Astrocyte (in vitro differentiated cells and primary cell): Measurements from ENCODE around the gene RTN4RL2. TPM values are rescaled to one million over a fixed set of nuclear protein-coding genes. Genes with fewer than 3 reads are reported as not detected.

Source experiments
- DNase-seq: peaks from one replicate; pipeline ENCODE4 v3.0.0-alpha.2; 2010; ENCODE audit warnings: low read depth
- FAIRE-seq: peaks from 2 replicates; lab custom pipeline; 2011; peaks lifted over from hg19 to GRCh38; lab: Jason Lieb, UNC
- H2AFZ ChIP-seq: 2 replicates; pipeline ENCODE4 v1.6.0; 2012; ENCODE audit warnings: low read depth, low read length, inconsistent platforms
- H3K27ac ChIP-seq: 2 replicates; pipeline ENCODE4 v1.5.1; 2011; ENCODE audit warnings: low read depth, low read length, inconsistent platforms
- H3K27me3 ChIP-seq: 2 replicates; pipeline ENCODE4 v1.6.0; 2011; ENCODE audit warnings: low read length, inconsistent platforms; ENCODE audit not compliant: insufficient read depth
- H3K36me3 ChIP-seq: 2 replicates; pipeline ENCODE4 v1.5.1; 2011; ENCODE audit warnings: low read length, inconsistent platforms; ENCODE audit not compliant: insufficient read depth
- H3K4me1 ChIP-seq: 2 replicates; pipeline ENCODE4 v1.5.1; 2011; ENCODE audit warnings: low read length, inconsistent platforms; ENCODE audit not compliant: insufficient read depth
- H3K4me2 ChIP-seq: 2 replicates; pipeline ENCODE4 v1.6.0; 2012; ENCODE audit warnings: low read length, inconsistent platforms
- H3K4me3 ChIP-seq: 2 replicates; pipeline ENCODE4 v1.5.1; 2011; ENCODE audit warnings: low read depth, mild to moderate bottlenecking, low read length, inconsistent platforms; ENCODE audit not compliant: insufficient read depth
- H3K79me2 ChIP-seq: 2 replicates; pipeline ENCODE4 v1.6.0; 2012; ENCODE audit warnings: mild to moderate bottlenecking, low read length, inconsistent platforms; ENCODE audit not compliant: insufficient read depth
- H3K9ac ChIP-seq: 2 replicates; pipeline ENCODE4 v1.6.0; 2012; ENCODE audit warnings: mild to moderate bottlenecking, low read length, inconsistent platforms
- H3K9me3 ChIP-seq: 2 replicates; pipeline ENCODE4 v1.5.1; 2012; ENCODE audit warnings: low read depth, mild to moderate bottlenecking, low read length, inconsistent platforms; ENCODE audit not compliant: insufficient read depth
- H4K20me1 ChIP-seq: 2 replicates; pipeline ENCODE4 v1.6.0; 2012; ENCODE audit warnings: low read length, inconsistent platforms; ENCODE audit not compliant: insufficient read depth
- H3K27ac Mint-ChIP-seq: one replicate; pipeline ENCODE4 v1.8.0; 2021; ENCODE audit warnings: mild to moderate bottlenecking, mixed read lengths; ENCODE audit not compliant: unreplicated experiment
- H3K27me3 Mint-ChIP-seq: one replicate; pipeline ENCODE4 v1.8.0; 2021; ENCODE audit warnings: low read depth, mixed read lengths; ENCODE audit not compliant: unreplicated experiment
- H3K36me3 Mint-ChIP-seq: one replicate; pipeline ENCODE4 v1.8.0; 2021; ENCODE audit warnings: low read depth, mixed read lengths; ENCODE audit not compliant: unreplicated experiment
- H3K4me1 Mint-ChIP-seq: one replicate; pipeline ENCODE4 v1.8.0; 2021; ENCODE audit warnings: low read depth, mixed read lengths; ENCODE audit not compliant: unreplicated experiment
- H3K4me3 Mint-ChIP-seq: one replicate; pipeline ENCODE4 v1.8.0; 2021; ENCODE audit warnings: mild to moderate bottlenecking, moderate library complexity, mixed read lengths; ENCODE audit not compliant: unreplicated experiment
- H3K9me3 Mint-ChIP-seq: one replicate; pipeline ENCODE4 v1.8.0; 2021; ENCODE audit warnings: mild to moderate bottlenecking, mixed read lengths; ENCODE audit not compliant: unreplicated experiment
- EZH2 ChIP-seq: IDR thresholded peaks from 2 replicates; pipeline ENCODE4 v1.6.1; 2012; ENCODE audit warnings: mild to moderate bottlenecking, low read length, inconsistent platforms; ENCODE audit not compliant: insufficient read depth
- total RNA-seq: library from RNA; stranded (reverse); gene quantifications from 2 replicates; pipeline ENCODE4 v1.2.1, GENCODE V29; 2021
- TF ChIP-seq, protein P1 (sequence below): IDR thresholded peaks from 2 replicates; pipeline ENCODE4 v1.5.1; 2011; ENCODE audit warnings: low read depth, mild to moderate bottlenecking, inconsistent platforms, low read length, moderate library complexity; ENCODE audit not compliant: insufficient read depth

RTN4RL2 gene
- total RNA-seq, 1 donor from 2014 or later: 0.50 TPM

DNA sequence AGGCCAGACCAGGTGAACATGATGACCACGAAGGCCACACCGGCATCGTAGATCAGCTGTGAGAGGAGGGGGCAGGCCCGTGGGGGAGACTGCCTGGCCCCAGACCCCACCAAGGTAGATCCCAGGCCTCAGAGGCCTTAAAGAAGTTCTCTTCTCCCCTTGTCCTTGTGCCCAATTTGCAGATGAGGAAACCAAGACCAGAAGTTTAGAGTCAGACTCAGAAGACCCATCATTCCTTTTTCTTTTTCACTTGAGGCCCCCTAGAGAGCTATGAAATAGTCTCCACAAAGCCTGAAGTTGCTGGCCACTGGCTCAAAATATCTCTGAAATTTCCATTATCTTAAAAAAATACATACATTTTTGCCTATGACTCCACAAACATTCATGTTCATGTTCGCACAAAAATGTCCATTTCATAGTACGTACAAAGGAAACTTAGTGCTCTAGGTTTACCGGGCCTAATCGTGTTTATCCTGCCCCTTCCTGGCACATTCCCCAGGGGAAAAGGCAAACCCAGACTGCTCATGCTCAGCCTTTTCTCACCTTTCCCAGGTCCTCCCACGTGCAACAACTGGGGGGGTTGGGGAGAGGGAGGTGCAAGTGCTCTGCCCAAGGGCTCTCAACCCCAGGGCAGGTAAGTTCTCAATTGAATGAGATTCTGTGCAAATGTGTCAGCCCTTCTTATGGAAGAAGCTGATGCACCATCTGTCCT lies 35.9 kb downstream of the RTN4RL2 start:
- Histone ChIP-seq H3K79me2 (no peaks in the 10 kb centered on the region), H3K4me1 (peaks cover 6% of the 10 kb centered on the region), H3K27ac (no peak overlapping the region), H3K27me3 (no peaks in the 10 kb centered on the region), H3K4me3 (no peak overlapping the region), H3K9me3 (no peaks in the 10 kb centered on the region), H2AFZ (no peak overlapping the region), H3K4me2 (no peak overlapping the region), H4K20me1 (peaks cover 4% of the 10 kb centered on the region), H3K36me3 (no peaks in the 10 kb centered on the region), H3K9ac (no peak overlapping the region)
- H3K4me1 Mint-ChIP-seq: no peaks in the 10 kb centered on the region
- H3K27ac Mint-ChIP-seq: no peak overlapping the region
- no peaks in the 10 kb centered on the region for H3K9me3 Mint-ChIP-seq
- FAIRE-seq (no peak), DNase-seq (no peak)
- peaks cover 25% of the 10 kb centered on the region for H3K27me3 Mint-ChIP-seq
- TF ChIP-seq EZH2: no peak
- TF ChIP-seq, protein P1, sequence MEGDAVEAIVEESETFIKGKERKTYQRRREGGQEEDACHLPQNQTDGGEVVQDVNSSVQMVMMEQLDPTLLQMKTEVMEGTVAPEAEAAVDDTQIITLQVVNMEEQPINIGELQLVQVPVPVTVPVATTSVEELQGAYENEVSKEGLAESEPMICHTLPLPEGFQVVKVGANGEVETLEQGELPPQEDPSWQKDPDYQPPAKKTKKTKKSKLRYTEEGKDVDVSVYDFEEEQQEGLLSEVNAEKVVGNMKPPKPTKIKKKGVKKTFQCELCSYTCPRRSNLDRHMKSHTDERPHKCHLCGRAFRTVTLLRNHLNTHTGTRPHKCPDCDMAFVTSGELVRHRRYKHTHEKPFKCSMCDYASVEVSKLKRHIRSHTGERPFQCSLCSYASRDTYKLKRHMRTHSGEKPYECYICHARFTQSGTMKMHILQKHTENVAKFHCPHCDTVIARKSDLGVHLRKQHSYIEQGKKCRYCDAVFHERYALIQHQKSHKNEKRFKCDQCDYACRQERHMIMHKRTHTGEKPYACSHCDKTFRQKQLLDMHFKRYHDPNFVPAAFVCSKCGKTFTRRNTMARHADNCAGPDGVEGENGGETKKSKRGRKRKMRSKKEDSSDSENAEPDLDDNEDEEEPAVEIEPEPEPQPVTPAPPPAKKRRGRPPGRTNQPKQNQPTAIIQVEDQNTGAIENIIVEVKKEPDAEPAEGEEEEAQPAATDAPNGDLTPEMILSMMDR: no peak
- H3K4me3 Mint-ChIP-seq: no peak overlapping the region
- H3K36me3 Mint-ChIP-seq: peaks cover 7% of the 10 kb centered on the region

GRCh38 chr11:57497303-57498247 lies 37.2 kb downstream of the RTN4RL2 start:
- H3K27me3 ChIP-seq: no peaks in the 10 kb centered on the region
- Mint-ChIP-seq H3K27ac (no peak overlapping the region), H3K4me1 (no peaks in the 10 kb centered on the region), H3K9me3 (no peaks in the 10 kb centered on the region), H3K27me3 (peaks cover 25% of the 10 kb centered on the region), H3K4me3 (no peak overlapping the region), H3K36me3 (peaks cover 7% of the 10 kb centered on the region)
- H3K4me3 ChIP-seq: no peak overlapping the region
- no peaks in the 10 kb centered on the region for H3K79me2 ChIP-seq
- H3K9me3 ChIP-seq: no peaks in the 10 kb centered on the region
- DNase-seq (no peak), FAIRE-seq (no peak)
- peaks cover 6% of the 10 kb centered on the region for H3K4me1 ChIP-seq
- H4K20me1 ChIP-seq: no peaks in the 10 kb centered on the region
- no peaks in the 10 kb centered on the region for H3K36me3 ChIP-seq
- no peak overlapping the region for H3K9ac ChIP-seq
- no peak overlapping the region for H3K27ac ChIP-seq
- no peak overlapping the region for H3K4me2 ChIP-seq
- TF ChIP-seq EZH2: no peak
- TF ChIP-seq, protein P1: no peak
- no peak overlapping the region for H2AFZ ChIP-seq
